GM21447 (cell line): ENCODE data around the gene RAC2.
A peak's percentile ranks its signal among the peaks of the same experiment; 100 is the strongest.
"Not testable (repeated sequence)": the region's sequence is repeated elsewhere in the genome, so short reads cannot be mapped to it uniquely, and the experiment has no call there.

Experiments used
- ATAC-seq: cut with Tn5 transposase; IDR thresholded peaks from one replicate; pipeline ENCODE4 v1.9.1; 2021; ENCODE audit not compliant: unreplicated experiment

Gene RAC2

DNA sequence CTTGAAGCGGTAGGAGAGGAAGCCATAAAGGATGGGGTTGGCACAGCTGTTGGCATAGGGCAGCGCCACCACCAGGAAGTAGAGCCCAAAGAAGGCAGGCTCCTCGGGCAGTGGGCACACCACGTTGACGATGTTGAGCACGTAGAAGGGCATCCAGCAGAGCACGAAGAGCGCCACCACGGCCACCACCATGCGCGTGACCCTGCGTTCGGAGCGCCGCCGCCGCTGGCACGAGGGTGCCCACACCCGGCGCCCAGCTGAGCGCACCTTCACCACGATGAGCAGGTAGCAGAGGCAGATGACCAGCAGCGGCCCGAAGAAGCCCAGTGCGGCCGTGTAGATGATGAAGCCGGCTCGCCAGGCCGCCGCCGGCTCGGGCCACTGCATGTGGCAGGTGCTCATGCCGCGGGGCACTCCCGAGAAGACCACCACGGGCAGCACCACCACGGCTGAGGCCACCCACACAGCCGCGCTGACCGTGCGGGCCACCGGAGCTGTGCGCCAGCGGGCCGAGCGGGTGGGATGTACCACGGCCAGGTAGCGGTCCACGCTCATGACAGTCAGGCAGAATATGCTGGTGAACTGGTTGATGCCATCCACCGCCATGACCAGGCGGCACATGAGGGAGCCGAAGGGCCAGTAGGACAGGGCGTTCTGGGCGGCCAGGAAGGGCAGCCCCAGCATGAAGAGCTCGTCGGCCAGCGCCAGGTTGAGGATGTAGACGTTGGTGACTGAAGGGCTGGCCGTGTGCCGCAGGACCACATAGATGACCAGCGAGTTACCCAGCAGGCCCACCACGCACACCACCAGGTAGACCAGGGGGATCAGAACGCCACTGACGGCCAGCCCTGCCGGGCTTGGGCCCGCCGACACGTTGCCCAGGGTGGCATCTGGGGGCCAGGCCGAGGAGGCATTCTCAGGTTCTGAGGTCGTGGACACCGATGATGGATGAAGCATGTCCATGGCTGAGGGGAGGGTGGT is 36.9 kb downstream of the RAC2 start:
- no peak for ATAC-seq

DNA sequence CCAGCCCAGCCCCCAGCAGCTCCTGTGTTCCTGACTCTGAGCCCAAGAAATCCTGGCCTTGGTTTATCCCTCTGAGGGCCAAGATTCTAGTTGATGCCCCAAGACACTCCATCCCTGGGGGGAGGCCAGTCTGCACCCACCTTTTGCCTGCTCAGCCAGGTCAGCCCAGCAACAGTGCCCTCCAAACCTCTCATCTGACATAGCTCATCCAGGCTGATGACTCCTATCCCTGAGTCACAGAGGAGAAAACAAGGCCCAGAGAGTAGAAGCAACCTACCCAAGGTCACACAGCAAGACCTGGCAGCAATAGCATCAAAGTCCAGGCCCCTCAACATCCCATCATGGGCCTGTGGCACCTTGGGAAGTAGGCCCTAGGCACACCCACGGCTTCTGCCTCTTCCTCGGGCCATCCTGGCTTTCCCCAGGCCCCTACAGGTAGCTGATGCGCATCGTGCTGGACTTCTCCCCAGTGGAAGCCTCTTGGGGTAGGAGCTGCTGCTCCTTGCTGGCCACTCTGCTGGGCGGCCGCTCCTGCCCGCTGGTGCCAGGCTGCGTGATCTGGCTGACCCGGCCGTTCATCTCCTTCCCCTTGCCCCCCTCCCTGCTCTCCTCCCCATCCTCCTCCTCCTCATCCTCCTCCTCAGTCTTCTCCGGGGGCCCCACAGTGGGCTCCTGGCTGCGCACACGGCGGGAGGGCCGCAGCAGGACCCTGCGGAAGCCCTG is 37.8 kb downstream of the RAC2 start:
- ATAC-seq, result no peak

DNA sequence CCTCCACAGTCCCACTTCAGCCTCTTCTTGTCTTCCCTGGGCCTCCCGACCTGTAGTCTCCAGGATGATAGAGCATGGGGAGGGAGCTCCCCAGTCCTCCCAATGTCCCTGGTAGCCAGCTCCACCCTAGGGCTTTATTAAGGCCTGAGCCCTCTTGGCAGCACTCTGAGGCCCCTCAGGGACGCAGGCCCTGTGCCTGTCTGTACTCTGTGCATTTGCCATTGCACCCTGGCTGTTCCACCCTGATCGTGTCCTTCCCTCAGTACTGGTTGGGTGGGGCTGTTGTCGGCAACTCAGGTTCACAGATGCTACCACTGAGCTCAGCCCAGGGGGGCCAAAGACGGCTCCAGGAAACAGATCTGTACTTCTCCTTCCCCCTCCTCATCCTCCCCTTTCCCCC is 39.0 kb downstream of the RAC2 start:
- no peak for ATAC-seq

DNA sequence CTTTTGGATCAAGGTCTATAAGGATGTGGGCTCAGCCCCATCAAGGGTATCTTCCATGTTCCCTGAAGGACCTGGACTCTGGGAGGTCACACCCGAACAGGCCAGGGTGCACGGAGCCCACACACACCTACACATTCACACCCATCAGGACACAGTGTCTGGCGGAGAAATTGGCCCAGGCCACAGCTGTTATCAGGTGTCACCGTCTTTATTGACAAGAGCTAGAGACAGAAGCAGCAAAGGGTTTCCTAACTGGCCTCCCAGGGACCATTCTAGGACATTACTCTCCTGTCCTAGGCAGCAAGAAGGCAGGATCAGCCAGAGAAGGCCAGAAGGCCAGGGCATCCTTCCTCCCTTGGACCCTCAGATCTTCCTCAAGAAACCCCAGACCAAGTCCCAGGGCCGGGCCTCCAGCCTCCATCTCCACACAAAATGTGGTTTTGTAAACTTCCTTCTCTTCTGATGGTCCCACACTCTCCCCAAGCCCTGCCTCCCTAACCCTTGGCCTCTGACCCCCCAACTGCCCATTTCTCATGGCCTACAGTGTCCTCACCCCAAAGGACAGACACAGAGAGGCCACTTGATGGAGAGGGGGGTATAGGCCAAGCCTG is 39.9 kb downstream of the RAC2 start:
- ATAC-seq, result no peak

DNA sequence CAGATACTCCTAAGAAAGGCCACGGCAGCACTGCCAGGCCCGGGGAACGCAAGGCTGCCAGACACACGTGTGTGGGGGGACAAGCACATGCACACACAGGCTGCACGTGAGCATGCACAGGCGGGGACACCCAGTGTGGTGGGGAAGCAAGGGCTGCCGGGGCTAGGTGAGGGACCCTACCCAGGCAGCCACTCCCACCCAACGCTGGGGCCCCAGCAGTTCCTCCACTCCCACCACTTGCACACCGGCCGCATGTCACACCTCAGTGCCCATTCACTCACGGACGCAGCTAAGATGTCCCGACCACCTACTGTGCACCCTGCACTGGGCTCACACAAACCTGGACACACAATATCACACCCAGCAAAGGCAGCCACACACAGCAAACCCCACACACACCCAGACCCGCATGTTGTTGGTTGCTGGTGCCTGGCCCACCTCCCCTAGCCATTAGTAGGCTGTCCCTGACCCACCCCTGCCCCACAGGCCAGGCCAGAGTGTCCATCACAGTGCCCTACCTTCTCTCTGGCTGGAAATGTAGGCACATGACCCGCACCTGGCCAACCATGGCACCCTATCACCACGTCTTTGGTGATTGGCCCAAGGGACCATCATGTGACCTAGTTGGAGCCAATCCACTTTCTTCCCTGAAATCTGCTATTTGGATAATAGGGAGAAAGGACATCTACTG is 40.6 kb downstream of the RAC2 start:
- no peak for ATAC-seq

DNA sequence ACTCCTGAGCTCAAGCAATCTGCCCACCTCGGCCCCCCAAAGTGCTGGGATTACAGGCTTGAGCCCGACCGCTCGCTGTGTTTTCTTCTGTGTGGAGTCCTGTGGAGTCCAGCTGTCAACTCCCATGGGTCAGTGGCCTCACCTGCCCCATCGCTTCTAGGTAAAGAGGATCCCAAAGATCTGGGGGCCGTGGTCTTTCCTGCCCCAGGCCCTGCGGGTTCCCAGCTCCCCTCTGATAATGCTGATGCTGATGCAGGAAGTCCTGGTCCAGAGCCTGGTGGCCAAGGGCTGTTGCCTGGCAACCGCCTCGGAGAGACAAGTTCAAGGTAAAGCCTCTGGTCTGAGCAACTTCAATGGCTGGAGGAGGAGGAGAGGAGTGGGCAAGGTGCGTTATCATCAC is 41.4 kb downstream of the RAC2 start:
- ATAC-seq, result no peak

DNA sequence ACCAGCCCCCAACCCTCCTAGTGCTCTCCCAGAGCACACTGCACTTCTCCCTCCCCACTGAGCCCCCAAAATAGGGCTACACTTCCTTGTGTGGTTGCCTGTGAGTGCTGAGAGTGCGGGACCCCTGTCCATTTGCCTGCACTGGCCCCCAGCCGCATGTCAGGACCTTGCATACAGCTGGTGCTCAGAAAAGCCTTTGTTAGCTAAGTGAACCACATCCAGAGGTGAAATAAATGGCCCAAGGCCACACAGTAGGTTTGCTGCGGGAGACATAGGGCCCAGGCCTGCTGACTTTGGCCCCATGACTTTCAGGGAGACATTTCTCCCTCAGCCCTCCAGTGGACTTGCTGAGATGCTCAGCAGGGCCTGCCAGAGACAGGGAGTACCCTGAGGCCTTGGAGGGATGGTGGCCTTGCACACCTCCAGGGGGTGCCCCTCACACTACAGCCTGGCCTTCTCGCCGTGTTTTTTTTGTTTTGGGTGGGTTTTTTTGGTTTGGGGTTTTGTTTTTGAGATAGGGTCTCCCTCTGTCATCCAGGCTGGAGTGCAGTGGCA is 42.0 kb downstream of the RAC2 start:
- ATAC-seq, result no peak

DNA sequence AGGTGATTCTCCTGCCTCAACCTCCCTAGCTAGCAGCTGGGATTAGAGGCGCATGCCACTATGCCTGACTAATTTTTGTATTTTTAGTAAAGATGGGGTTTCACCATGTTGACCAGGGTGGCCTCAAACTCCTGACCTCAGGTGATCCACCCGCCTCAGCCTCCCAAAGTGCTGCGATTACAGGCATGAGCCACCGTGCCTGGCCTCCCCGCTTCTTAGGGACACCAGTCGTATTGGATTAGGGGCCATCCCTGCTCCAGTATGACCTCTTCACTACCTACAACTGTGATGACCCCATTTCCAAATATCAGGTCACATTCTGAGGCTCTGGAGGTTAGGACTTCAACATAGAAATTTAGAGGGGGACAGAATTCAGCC is 42.6 kb downstream of the RAC2 start:
- ATAC-seq, result not testable (repeated sequence)

DNA sequence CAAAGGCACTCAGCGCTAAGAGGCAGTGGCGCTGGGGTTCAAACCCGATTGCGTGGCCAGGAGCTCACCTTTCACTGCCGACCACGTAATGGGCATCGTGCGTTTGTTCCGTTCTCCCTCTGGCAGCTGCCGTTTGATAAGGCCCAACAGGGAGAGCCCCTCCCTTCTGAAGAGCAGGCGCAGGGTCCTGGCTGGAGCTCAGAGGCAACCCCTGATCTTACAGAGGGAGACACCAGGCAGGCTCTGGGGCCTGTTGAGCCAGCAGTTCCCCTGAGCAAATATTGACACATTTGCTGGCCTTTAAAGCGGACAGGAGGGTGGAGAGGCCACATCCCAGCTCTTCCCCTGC is 44.3 kb downstream of the RAC2 start:
- no peak for ATAC-seq

DNA sequence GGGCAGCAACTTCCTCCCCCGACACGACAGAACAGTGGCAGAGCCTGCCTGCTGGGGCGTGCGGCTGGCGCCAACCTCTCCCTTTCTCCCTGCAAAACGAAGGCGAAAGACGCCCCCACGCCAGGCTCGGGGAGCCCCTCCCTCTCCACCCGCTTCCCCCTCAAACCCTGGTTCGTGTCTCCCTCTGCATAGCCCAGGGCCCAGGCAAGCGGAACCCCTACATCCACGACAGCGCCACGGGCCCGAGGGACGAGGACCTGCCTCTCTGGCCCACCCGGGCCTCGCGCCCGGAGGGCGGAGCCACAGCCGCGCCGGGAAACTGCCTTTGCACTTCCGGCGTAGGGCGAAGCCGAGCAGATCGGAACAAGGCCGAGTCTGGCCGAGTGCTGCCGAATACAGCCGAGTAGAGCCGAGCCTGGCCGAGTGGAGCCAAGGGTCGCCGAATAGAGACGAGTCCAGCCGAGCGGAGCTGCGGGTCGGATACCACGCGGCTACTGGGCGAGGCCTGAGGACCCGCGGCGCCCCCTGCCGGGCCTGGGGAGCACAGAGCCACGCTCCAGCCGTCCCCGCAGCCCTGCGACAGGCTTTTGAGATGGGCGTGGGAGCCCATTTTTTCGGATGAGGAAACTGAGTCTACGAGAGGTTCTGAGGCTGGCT is 44.8 kb downstream of the RAC2 start:
- peak; percentile 83 for ATAC-seq

DNA sequence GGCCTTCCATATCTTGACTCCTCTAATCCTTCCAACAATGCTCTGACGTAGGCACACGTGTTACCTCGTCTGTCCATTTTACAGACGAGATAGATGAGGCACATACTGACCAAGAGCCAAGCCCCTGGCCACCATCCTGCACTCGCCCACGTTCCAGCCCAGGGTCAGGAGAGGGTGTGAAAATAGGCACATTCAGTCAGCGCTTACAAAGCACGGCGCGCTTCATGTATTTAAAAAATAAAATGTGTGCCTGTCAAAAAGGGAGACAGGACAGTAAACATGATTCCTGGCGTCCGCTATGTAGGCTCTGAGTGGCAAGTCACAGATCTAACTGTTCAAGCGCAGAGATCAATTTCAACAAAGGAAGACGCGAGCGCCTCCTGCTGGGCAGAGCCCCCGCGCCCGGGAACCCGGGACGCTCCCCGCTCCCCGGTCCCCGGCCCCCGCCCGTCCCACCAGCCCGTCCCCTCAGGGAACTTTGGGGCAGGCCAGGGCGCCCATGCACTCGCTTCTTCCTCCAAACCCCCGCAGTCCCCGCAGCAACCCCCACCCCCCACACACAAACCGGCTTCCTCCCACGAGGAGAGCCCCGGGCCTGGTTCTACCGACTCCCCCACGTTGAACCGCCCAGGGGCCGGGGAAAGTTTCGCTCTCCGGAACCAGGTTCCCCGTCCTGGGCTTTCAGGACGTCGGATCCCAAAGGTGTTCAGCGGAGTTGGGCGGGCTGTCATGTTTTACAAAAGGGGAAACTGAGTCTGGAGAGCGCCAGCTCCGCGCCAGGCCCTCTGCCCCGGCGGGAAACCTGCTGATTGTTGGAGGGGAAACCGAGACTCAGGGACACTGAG is 45.6 kb downstream of the RAC2 start:
- no peak for ATAC-seq

DNA sequence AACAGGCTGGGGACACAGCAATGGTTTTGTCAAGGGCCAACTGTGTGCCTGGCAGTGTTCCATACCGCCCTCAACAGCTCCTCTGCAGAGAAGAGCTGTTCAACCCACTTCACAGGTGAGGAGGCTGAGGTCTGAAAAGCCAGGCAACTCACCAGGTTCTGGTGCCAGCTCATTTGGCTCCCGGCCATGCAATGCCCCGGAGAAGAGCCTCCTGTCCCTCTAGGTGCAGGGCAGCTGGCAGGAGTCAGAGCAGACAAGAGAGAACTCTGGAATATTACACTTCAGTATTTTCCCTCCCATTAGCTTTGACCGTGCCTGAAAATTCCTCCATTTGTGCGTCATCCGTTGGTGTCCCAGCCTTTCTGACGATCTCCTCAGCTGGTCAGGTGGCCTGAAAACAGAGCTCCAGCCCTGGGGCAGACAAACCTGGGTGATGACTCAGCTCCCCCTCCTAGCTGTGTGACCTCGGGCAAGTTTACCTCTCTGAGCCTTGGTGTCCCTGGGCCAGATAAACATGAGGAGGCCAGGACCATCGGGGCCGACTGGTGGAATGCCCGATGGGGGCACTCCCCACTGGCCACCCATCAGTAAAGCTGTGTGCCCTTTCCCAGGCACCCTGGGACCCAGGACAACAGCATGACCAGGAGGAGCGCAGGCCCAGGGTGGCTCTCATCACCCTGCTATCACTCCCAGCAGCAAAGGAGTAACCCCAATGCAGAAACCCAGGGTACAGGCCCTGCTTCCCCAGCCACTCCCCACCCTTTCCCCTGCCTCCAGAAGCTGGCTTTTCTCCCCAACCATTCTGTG is 46.4 kb downstream of the RAC2 start:
- ATAC-seq, result no peak

DNA sequence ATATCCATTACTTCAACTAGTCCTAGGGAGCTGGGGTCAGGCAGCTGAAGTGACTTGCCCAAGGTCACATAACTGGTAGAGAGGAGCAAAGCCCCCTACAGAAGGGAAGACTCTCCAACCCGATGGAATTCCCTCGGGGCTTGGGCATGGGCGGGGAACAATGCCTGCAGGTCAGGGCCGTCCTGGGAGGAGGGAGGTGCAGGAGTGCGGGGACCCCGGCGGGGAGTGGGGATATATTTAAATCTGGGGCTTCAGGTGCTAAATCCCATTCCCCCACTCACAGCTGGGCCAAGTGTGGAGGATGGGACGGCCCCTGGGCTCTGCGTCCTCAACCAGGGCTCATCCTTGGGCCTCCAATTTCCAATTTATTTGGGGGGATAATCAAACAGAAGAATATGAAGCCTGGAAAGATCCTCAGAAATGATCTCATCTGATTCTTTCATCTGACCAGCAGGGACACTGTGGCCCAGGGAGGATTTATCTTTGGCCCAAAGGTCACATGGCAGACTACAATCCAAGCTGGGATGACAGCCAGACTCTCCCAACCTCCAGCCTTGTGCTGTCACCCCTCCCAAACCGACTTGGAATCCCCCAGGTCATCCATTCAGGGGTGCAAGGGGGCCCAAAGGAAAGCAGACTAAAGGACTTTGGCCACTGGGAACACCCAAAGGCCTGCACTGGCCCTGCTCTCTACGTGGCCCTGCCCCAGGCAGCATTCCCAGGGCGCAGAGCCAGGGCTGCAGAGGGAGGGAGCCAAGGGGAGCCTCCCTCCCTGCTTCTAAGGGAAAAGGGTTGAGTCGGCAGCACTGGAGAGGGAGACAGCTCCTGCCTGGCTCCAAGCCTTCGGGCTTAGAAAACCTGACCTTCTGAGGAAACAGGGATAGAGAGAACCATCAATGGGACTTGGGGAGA is 47.3 kb downstream of the RAC2 start:
- ATAC-seq, result no peak

DNA sequence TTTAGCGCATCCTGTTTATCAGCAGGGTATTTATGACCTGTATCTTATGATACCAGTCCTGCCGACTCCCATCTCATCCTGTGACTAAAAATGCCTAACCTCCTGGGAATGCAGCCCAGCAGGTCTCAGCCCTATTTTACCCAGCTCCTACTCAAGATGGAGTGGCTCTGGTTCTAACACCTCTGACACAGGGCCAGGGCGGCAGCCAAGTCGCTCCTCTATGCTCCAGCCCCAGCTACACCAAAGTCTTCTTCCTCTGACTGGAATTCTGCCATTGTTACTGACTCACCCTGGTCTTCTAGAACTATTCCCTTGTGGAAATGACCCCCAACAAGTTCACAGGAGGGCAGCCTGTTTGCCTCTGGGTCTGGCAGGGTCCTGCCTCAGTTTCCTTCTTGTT is 48.1 kb downstream of the RAC2 start:
- ATAC-seq, result no peak

DNA sequence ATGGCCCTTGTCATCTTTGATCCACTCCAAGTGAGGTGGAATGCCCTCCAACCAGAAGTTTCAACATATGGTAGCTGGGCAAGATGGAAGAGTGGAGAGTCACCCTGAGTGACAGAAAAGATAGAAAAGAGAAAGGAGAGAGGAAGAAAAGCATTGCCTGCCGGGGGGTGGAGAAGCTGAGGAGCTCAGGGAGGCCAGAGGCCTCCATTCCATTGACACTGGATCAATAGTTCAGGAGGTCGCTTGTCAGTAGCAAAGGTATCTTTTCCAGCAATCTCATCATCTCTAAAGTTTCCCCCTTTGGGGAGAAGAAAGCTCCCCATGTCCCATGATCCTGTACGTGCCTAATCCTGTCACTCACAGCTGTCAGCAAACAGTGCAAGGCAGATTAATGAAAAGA is 49.3 kb downstream of the RAC2 start:
- no peak for ATAC-seq

DNA sequence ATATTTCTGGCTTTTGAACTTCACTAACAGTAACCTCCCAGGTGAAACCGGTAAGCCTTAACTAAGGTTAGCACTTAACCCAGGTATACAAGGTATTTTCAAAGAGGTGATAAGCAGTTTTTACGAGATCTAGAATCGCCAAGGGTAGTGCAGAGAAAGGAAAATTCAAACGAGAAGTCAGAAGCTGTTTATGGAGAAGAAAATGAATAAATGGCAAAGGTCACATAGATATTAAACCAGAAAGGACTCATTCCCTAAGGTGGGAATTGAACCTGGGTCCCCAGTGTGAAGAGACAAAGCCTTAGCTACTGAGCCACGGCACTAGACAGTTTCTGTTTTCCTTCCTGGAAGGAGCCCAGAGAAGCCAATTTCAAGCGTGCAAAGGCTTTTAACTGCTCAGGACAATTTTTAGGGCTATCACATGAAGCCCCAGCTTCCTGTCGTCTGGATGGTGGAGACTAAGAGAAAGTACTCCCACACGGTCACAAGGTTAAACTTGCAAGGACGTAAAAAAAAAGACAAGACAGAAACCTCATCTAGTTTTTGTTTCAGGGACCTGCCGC is 50.4 kb downstream of the RAC2 start:
- no peak for ATAC-seq

DNA sequence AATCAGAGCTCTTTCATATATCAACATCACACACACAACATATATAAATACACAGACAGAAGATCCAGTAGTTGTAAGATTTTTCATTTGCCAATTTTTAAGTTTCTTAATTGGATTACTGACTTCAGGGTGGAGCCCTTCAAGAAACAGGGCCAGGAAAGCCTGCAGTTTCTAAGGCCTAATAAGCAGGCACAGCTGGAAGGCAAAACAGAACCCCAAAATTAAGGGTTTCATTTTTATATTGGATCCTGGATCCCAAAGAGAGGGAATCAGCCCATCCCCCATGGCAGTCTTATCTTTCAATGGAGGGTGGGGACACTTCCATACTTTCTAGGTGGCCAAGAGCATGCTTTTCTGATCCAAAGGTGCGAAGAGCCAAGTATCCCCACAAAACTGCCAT is 51.3 kb downstream of the RAC2 start:
- ATAC-seq, result no peak
